LNCAP (cell line): ENCODE data around the gene FAT1.

Experiments
- CTCF ChIP-seq: fragments of 450-650 bp; IDR thresholded peaks from 2 replicates; pipeline ENCODE4 v1.5.1; 2017; ENCODE audit warnings: mild to moderate bottlenecking

The FAT1 gene

GRCh38 chr4:186714006-186714675 lies 9.5 kb downstream of the FAT1 start:
- no peak for TF ChIP-seq CTCF

GRCh38 chr4:186712690-186713089 lies 11.0 kb downstream of the FAT1 start:
- no peak for TF ChIP-seq CTCF

GRCh38 chr4:186710521-186711119 lies 13.0 kb downstream of the FAT1 start:
- TF ChIP-seq CTCF: no peak

GRCh38 chr4:186709517-186709916 lies 14.1 kb downstream of the FAT1 start:
- no peak for TF ChIP-seq CTCF

- no peak for TF ChIP-seq CTCF
These were observed 15.1 kb downstream of the FAT1 start for GRCh38 chr4:186708554-186708953.

GRCh38 chr4:186707996-186708395 lies 15.7 kb downstream of the FAT1 start:
- TF ChIP-seq CTCF: no peak

GRCh38 chr4:186707574-186707973 lies 16.1 kb downstream of the FAT1 start:
- TF ChIP-seq CTCF: no peak
